Omental fat pad (tissue), 4 donors: ENCODE measurements around the gene ACTA1. TPM values are rescaled to one million over a fixed set of nuclear protein-coding genes. Genes with fewer than 3 reads are reported as not detected.
"Not testable (repeated sequence)": the region's sequence is repeated elsewhere in the genome, so short reads cannot be mapped to it uniquely, and the experiment has no call there.

ENCODE experiments used
- ATAC-seq: fragments of 150-250 bp; one replicate; pipeline ENCODE4 v1.9.1; 2016; ENCODE audit warnings: mild to moderate bottlenecking, moderate library complexity; ENCODE audit not compliant: low FRiP score
- DNase-seq: peaks from one replicate; pipeline ENCODE4 v3.0.0-alpha.2; 2019; ENCODE audit warnings: low spot score
- CTCF ChIP-seq, 3 donors: fragments of 450-650 bp; IDR thresholded peaks; one replicate each; pipeline ENCODE4 v1.5.1; 2016 to 2017; ENCODE audit warnings: antibody characterized with exemption in 3 of 3, mild to moderate bottlenecking in 3 of 3, moderate library complexity in 2 of 3
- total RNA-seq, 4 donors: library from RNA; depleted of rRNA; stranded (reverse); fragments of >200 nt; gene quantifications; one replicate each; pipeline ENCODE4 v1.1.0, GENCODE V29; 2016

ACTA1 gene
- total RNA-seq, 4 donors from 2014 or later: 0.56 TPM; not detected in 3

DNA sequence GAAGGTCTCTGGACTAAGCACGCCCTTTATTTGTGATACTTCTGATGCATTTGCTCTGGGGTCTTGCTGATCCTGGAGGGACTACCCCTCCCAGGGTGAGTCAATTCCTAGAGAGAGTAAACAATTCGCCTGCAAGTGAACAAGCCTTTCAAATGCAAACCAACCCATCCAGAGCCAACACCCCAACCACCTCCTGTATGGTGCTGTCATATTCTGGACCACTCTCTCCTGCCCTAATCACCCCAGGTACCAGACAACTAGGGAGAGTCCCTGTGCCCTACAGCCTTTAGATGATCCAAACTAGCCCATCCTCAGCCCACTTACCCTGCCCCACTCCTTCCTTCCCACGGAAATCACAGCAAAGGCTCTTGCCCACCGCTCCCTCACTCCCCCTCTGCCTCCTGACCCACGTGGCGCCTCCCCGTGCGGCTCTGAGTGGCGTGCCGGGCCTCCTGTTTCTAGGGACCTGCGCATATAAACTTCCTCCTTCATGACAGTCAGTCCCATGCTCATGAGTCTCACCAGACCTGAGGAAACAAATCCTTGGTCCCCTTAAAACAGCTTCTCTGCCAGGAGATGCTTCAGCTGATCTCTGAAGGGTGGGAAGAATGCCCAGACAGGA lies 37.2 kb downstream of the ACTA1 start:
- no peak for TF ChIP-seq CTCF (IDR thresholded peaks at IDR 0.05)
- no peak for DNase-seq
- no peak for ATAC-seq

- not testable (repeated sequence) for ATAC-seq, DNase-seq
Observed at GRCh38 chr1:229394517-229394916, 39.4 kb downstream of the ACTA1 start.

DNA sequence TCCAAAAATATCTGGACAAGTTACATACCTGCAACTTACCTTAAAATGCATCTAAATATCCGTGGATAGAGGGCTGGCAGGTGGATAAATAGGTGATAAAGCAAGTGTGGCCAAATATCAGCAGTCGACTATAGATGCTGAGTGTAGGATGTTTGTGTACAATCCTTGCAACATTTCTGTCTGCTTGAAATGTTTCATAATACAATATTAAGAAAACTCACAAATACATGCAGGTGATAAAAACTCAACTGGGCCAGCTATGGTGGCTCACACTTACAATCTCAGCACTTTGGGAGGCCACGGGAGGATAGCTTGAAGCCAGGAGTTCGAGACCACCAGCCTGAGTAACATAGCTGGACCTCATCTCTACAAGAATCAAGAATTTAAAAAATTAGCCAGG lies 41.0 kb downstream of the ACTA1 start:
- no peak for ATAC-seq
- TF ChIP-seq CTCF (IDR thresholded peaks at IDR 0.05): no peak
- no peak for DNase-seq

GRCh38 chr1:229390130-229390529 lies 43.8 kb downstream of the ACTA1 start:
- ATAC-seq (no peak), DNase-seq (no peak)
- TF ChIP-seq CTCF (IDR thresholded peaks at IDR 0.05): no peak

DNA sequence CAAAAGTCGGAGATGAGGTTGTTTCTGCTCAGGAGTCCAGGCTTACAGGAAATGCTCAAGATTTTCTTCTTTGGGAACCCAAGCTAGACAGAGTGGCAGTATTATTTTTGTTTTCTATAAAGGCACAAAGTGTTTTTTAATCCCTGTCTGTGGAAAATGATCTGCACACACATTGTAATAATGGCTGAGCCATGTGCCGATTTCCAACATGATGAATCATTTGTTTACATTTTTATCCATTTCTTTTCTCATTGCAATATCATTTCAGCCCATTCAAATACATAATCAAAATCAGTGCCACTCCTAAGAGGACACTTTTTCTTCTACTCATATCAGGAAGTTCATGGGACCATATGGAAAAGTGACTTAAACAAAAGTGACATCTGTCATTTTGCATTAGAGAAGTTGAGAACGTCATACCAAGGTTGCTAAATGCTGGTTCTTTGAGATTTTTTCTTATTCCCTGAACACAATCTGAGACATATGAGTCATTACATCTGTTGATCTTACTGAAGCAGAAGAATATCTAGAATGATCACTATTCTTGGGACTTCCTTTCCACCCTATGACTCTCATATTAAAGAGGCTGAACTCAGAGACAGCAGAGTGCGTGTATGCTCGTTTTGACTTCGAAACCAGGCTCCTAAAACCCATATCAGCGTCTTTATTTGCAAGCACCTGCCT lies 44.9 kb downstream of the ACTA1 start:
- no peak for TF ChIP-seq CTCF (IDR thresholded peaks at IDR 0.05)
- DNase-seq: no peak
- ATAC-seq: no peak

DNA sequence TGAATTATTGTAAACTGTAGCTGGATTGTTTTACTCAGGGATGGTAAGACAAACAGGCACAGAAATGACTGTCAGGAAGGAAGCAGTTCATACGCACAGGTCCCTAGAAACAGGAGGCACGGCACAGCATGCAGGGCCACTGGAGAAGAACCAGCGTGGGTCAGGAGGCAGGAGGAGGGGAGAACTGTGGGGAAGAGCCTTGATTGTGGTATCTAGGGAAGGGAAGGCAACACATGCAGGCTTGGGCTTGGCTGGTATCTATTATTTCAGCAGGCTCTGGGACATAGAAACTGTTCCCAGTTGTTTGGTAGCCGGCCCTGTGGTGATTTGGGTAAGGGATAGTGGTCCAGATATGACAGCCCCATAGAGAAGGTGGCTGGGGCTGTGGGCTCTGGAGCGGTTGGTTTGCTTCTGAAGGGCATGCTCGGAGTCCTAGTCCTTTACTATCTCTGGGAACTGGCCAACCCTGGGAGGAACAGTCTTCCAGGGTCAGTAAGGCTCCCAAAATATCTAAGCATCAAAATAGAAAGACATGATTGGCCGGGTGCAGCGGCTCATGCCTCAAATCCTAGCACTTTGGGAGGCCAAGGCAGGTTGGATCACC lies 47.9 kb downstream of the ACTA1 start:
- no peak for TF ChIP-seq CTCF (IDR thresholded peaks at IDR 0.05)
- no peak for DNase-seq

DNA sequence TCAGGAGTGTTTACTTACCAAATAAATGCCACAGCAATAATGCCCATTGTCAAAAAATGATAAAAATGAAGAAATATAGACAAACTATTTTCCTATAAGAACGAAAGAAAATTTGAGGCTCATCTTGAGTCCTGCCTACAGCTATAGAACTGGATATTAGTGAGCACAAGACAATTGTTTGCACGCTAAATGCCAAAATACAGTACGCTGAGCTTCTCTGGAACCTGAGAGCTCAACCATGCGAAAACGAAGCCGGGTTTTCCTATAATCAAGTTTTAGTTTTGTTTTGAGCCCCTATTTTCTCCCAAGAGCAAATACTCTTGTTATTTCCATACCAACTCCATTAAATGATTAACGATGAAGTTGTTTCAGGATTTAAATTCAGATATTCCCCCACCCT lies 49.1 kb downstream of the ACTA1 start:
- no peak for ATAC-seq
- TF ChIP-seq CTCF (IDR thresholded peaks at IDR 0.05): no peak
- no peak for DNase-seq

More for the DNA sequence above, 47.9 kb downstream of the ACTA1 start:
- ATAC-seq: no peak
